HepG2 (cell line): ENCODE results near the gene RAD23A. TPM values are rescaled to one million over a fixed set of nuclear protein-coding genes. Genes with fewer than 3 reads are reported as not detected.

Experiments
- EHMT2 ChIP-seq: fragments of 200-600 bp; sonication (generic); IDR thresholded peaks from 2 replicates; pipeline ENCODE4 v1.7.0; 2017; ENCODE audit warnings: antibody characterized with exemption, low read depth, low read length, borderline replicate concordance
- ELF4 ChIP-seq: sonication (generic); formaldehyde crosslinking; IDR thresholded peaks from 2 replicates; pipeline ENCODE4 v1.5.0; 2020; ENCODE audit warnings: missing genetic modification reagents, mild to moderate bottlenecking, moderate library complexity, borderline replicate concordance
- GATA4 ChIP-seq: sonication (generic); IDR thresholded peaks from 2 replicates; pipeline ENCODE4 v1.6.1; 2016; ENCODE audit warnings: antibody characterized with exemption, low read depth, borderline replicate concordance
- MXI1 ChIP-seq: IDR thresholded peaks from 3 replicates; pipeline ENCODE4 v1.6.1; 2012; ENCODE audit warnings: low read depth, low read length, inconsistent platforms, borderline replicate concordance
- NAIF1 ChIP-seq: sonication (generic); formaldehyde crosslinking; IDR thresholded peaks from 2 replicates; pipeline ENCODE4 v1.5.0; 2020; ENCODE audit warnings: mild to moderate bottlenecking, missing genetic modification reagents, borderline replicate concordance
- NFKB2 ChIP-seq: sonication (generic); formaldehyde crosslinking; IDR thresholded peaks from 2 replicates; pipeline ENCODE4 v1.4.0; 2020; ENCODE audit warnings: missing genetic modification reagents, borderline replicate concordance
- SMARCC2 ChIP-seq: fragments of 450-650 bp; IDR thresholded peaks from 2 replicates; pipeline ENCODE4 v1.6.1; 2017; ENCODE audit warnings: antibody characterized with exemption, mild to moderate bottlenecking
- ZNF318 ChIP-seq: sonication (generic); formaldehyde crosslinking; IDR thresholded peaks from 2 replicates; pipeline ENCODE4 v1.4.0; 2020; ENCODE audit warnings: mild to moderate bottlenecking, missing genetic modification reagents
- ZNF326 ChIP-seq: sonication (generic); formaldehyde crosslinking; IDR thresholded peaks from 2 replicates; pipeline ENCODE4 v1.4.0; 2020; ENCODE audit warnings: missing genetic modification reagents, borderline replicate concordance
- ZNF407 ChIP-seq: sonication (generic); formaldehyde crosslinking; IDR thresholded peaks from one replicate; pipeline ENCODE4 v1.5.1; 2020; ENCODE audit warnings: mild to moderate bottlenecking, missing genetic modification reagents; ENCODE audit errors: not compliant biosample characterization
- ZNF451 ChIP-seq: sonication (generic); formaldehyde crosslinking; IDR thresholded peaks from 2 replicates; pipeline ENCODE4 v1.5.0; 2020; ENCODE audit warnings: mild to moderate bottlenecking, missing genetic modification reagents
- ZNF564 ChIP-seq: sonication (generic); formaldehyde crosslinking; IDR thresholded peaks from 2 replicates; pipeline ENCODE4 v1.8.1; 2023; ENCODE audit warnings: mild to moderate bottlenecking, missing genetic modification reagents
- polyA plus RNA-seq, 8 experiments: library from polyadenylated mRNA; depleted of rRNA in 3 of 8; stranded (reverse) in 7 of 8; unstranded in 1 of 8; fragments of >200 nt; fragmentation: Illumina TruSeq in 4 of 8; extraction: Trizol in 4 of 8; gene quantifications; 2 replicates each; pipeline versions ENCODE4 v1.2.1 to v1.2.3, GENCODE V29; 2011 to 2016; ENCODE audit warnings: low read depth in 4 of 8, missing spikeins in 1 of 8, mixed read lengths in 1 of 8; ENCODE audit not compliant: insufficient read depth in 1 of 8
- total RNA-seq, 5 experiments: library from RNA; depleted of rRNA; stranded (reverse); fragments of >200 nt; fragmentation: Illumina TruSeq; extraction: Trizol; gene quantifications; 2 replicates each; pipeline ENCODE4 v1.2.3, GENCODE V29; 2016; ENCODE audit warnings: low read depth in 1 of 5

RAD23A gene
- total and polyA plus RNA-seq, 2 of the 13 experiments (the other 11 are each of a cell fraction or from before 2014, with no cell fraction given), result 42.5 to 54.2 TPM

- TF ChIP-seq ZNF407 (CRISPR knock-in tag) (peak; percentile 54), ZNF326 (no peak), SMARCC2 (no peak), NFKB2 (peak; percentile 58; the same call in 1 of the 2 replicates), GATA4 (peak; percentile 58; the same call in 1 of the 2 replicates), ZNF318 (CRISPR knock-in tag) (no peak), EHMT2 (peak; percentile 73; the same call in 1 of the 2 replicates), ZNF564 (CRISPR knock-in tag) (no peak), ELF4 (0 out of 2 replicates have a peak, but pooled peaks have one; percentile 34), ZNF451 (CRISPR knock-in tag) (0 out of 2 replicates have a peak, but pooled peaks have one; percentile 48), NAIF1 (no peak), MXI1 (peak; percentile 92; the same call in 2 of the 3 replicates)
These were observed 12.2 kb upstream of the RAD23A start, which contains the start of gene FARSA (continued) for GRCh38 chr19:12933287-12934072.
